Spleen (tissue), 7 donors: Measurements from ENCODE around the gene LRRC45.

Source experiments
- CTCF ChIP-seq, 11 experiments: fragments of 200-600 bp in 7 of 11; fragments of 450-650 bp in 4 of 11; sonication (generic) in 4 of 11; IDR thresholded peaks in 8 of 11; conservative IDR thresholded peaks in 3 of 11; 1 replicate in 7 of 11; 2 replicates in 4 of 11; pipeline versions ENCODE4 v1.4.0 to v1.8.0; 2016 to 2021; ENCODE audit warnings: antibody characterized with exemption in 11 of 11, inconsistent platforms in 4 of 11, mild to moderate bottlenecking in 1 of 11
- POLR2A ChIP-seq, 3 donors: fragments of 450-650 bp; IDR thresholded peaks; one replicate each; pipeline ENCODE4 v1.5.1; 2017; ENCODE audit warnings: antibody characterized with exemption in 3 of 3, mild to moderate bottlenecking in 1 of 3
- POLR2AphosphoS5 ChIP-seq, 3 donors: sonication (generic); formaldehyde crosslinking; IDR thresholded peaks; one replicate each; pipeline ENCODE4 v1.5.1; 2017; ENCODE audit warnings: antibody characterized with exemption in 3 of 3
- donor health status: DM: no; HTN: no; CAD: no; lungs with moderate emphysema.
- donor health status: DM: no; HTN: no; CAD: no.
- donor health status: DM: no; HTN: no; CAD: no.

GRCh38 chr17:82020572-82021106 lies 2.5 kb upstream of the LRRC45 start:
- TF ChIP-seq CTCF (IDR thresholded peaks at IDR 0.05 in 8 of 11, conservative IDR thresholded peaks at IDR 0.05 in 3 of 11) (no peak), POLR2A (IDR thresholded peaks at IDR 0.05) (no peak), POLR2AphosphoS5 (IDR thresholded peaks at IDR 0.05) (peak in 1 of 3 donors; percentile 1)
